Mesenchymal stem cell (in vitro differentiated cells and primary cell): Measurements from ENCODE around the gene PCMT1.
A peak's percentile ranks its signal among the peaks of the same experiment; 100 is the strongest.

Experiments
- DNase-seq: peaks from one replicate; pipeline ENCODE4 v3.0.0-alpha.2; 2013
- H2AFZ ChIP-seq: one replicate; pipeline ENCODE4 v1.6.1; 2013; ENCODE audit warnings: low read depth, mild to moderate bottlenecking, control low read depth, inconsistent platforms, low read length, moderate library complexity
- H2AK5ac ChIP-seq: 2 replicates; pipeline ENCODE4 v1.6.1; 2013; ENCODE audit warnings: low read length, moderate library complexity, mild to moderate bottlenecking, inconsistent platforms; ENCODE audit not compliant: severe bottlenecking
- H2BK120ac ChIP-seq: one replicate; pipeline ENCODE4 v1.6.1; 2013; ENCODE audit warnings: low read depth, mild to moderate bottlenecking, inconsistent platforms, low read length, moderate library complexity
- H2BK12ac ChIP-seq, 2 experiments: one replicate each; pipeline ENCODE4 v1.6.1; 2013; ENCODE audit warnings: inconsistent platforms in 2 of 2, low read length in 2 of 2, mild to moderate bottlenecking in 2 of 2, moderate library complexity in 2 of 2, control low read depth in 1 of 2
- H2BK15ac ChIP-seq: one replicate; pipeline ENCODE4 v1.6.1; 2013; ENCODE audit warnings: mild to moderate bottlenecking, low read depth, inconsistent platforms; ENCODE audit not compliant: poor library complexity, severe bottlenecking
- H2BK5ac ChIP-seq: 2 replicates; pipeline ENCODE4 v1.6.1; 2013; ENCODE audit warnings: low read depth, mild to moderate bottlenecking, low read length, control low read depth, inconsistent platforms; ENCODE audit not compliant: poor library complexity, severe bottlenecking
- H3K14ac ChIP-seq, 2 experiments: one replicate each; pipeline ENCODE4 v1.6.1; 2013; ENCODE audit warnings: inconsistent platforms in 2 of 2, low read length in 2 of 2, control low read depth in 1 of 2, mild to moderate bottlenecking in 1 of 2, moderate library complexity in 1 of 2
- H3K18ac ChIP-seq, 2 experiments: one replicate each; pipeline ENCODE4 v1.6.1; 2013; ENCODE audit warnings: inconsistent platforms in 2 of 2, low read length in 2 of 2, control low read depth in 1 of 2, low read depth in 1 of 2, mild to moderate bottlenecking in 1 of 2
- H3K23ac ChIP-seq, 2 experiments: one replicate each; pipeline ENCODE4 v1.6.1; 2013; ENCODE audit warnings: inconsistent platforms in 2 of 2, low read length in 2 of 2, mild to moderate bottlenecking in 2 of 2, moderate library complexity in 2 of 2, control low read depth in 1 of 2
- H3K27ac ChIP-seq: 2 replicates; pipeline ENCODE4 v1.5.1; 2013; ENCODE audit warnings: mild to moderate bottlenecking, moderate library complexity, low read length, control low read depth, inconsistent platforms; ENCODE audit not compliant: poor library complexity, severe bottlenecking
- H3K27me3 ChIP-seq, 2 experiments: 2 replicates each; pipeline versions ENCODE4 v1.6.1 to v1.7.0; 2013; ENCODE audit warnings: low read length in 2 of 2, mild to moderate bottlenecking in 2 of 2, moderate library complexity in 2 of 2, control low read depth in 1 of 2, inconsistent platforms in 1 of 2; ENCODE audit not compliant: control insufficient read depth in 1 of 2, insufficient read depth in 1 of 2
- H3K36me3 ChIP-seq, 2 experiments: 2 replicates each; pipeline versions ENCODE4 v1.6.1 to v1.7.0; 2013; ENCODE audit warnings: low read length in 2 of 2, control low read depth in 1 of 2, inconsistent platforms in 1 of 2, low read depth in 1 of 2, mild to moderate bottlenecking in 1 of 2; ENCODE audit not compliant: insufficient read depth in 2 of 2, control insufficient read depth in 1 of 2
- H3K4ac ChIP-seq, 2 experiments: one replicate each; pipeline ENCODE4 v1.6.1; 2013; ENCODE audit warnings: inconsistent platforms in 2 of 2, low read length in 2 of 2, mild to moderate bottlenecking in 2 of 2, moderate library complexity in 2 of 2, control low read depth in 1 of 2, low read depth in 1 of 2
- H3K4me1 ChIP-seq: 2 replicates; pipeline ENCODE4 v1.6.1; 2013; ENCODE audit warnings: low read depth, low read length, control low read depth; ENCODE audit not compliant: control insufficient read depth, insufficient read depth
- H3K4me2 ChIP-seq: 2 replicates; pipeline ENCODE4 v1.6.1; 2013; ENCODE audit warnings: low read length, mild to moderate bottlenecking, inconsistent platforms; ENCODE audit not compliant: poor library complexity, severe bottlenecking
- H3K4me3 ChIP-seq, 2 experiments: 2 replicates each; pipeline versions ENCODE4 v1.5.1 to v1.7.0; 2013; ENCODE audit warnings: low read length in 2 of 2, mild to moderate bottlenecking in 2 of 2, control low read depth in 1 of 2, low read depth in 1 of 2; ENCODE audit not compliant: insufficient read depth in 1 of 2
- H3K79me1 ChIP-seq: replicated peaks from 2 replicates; pipeline ENCODE4 v1.6.1; 2013; ENCODE audit warnings: mild to moderate bottlenecking, control low read depth, low read length, inconsistent platforms; ENCODE audit not compliant: poor library complexity, severe bottlenecking
- H3K9ac ChIP-seq: 2 replicates; pipeline ENCODE4 v1.7.0; 2013; ENCODE audit warnings: mild to moderate bottlenecking, low read length, moderate library complexity
- H3K9me3 ChIP-seq: 2 replicates; pipeline ENCODE4 v1.7.0; 2013; ENCODE audit warnings: mild to moderate bottlenecking, low read length; ENCODE audit not compliant: control insufficient read depth
- H4K8ac ChIP-seq: one replicate; pipeline ENCODE4 v1.6.1; 2013; ENCODE audit warnings: inconsistent platforms, mild to moderate bottlenecking, low read length, moderate library complexity
- H4K91ac ChIP-seq: one replicate; pipeline ENCODE4 v1.6.1; 2013; ENCODE audit warnings: mild to moderate bottlenecking, low read length, inconsistent platforms
- WGBS: methylation state at CpG from one replicate; pipeline ENCODE4 v1.1.7; 2013; ENCODE audit warnings: mixed read lengths; 5-methylcytosine and 5-hydroxymethylcytosine counted together

PCMT1 gene

GRCh38 chr6:149833651-149834050 lies 84.1 kb downstream of the PCMT1 start:
- Histone ChIP-seq H3K9ac (no peak overlapping the region), H3K79me1 (no peaks in the 10 kb centered on the region), H2BK5ac (no peak overlapping the region), H3K14ac (no peak overlapping the region), H2AFZ (no peak overlapping the region), H3K4me2 (no peak overlapping the region), H4K91ac (no peak overlapping the region), H3K36me3 (peaks cover 3 to 45% of the 10 kb centered on the region in 2 experiments), H3K27me3 (no peaks in the 10 kb centered on the region), H3K18ac (no peak overlapping the region), H2BK120ac (no peak overlapping the region), H3K4me3 (no peak overlapping the region), H3K4me1 (peaks cover 2% of the 10 kb centered on the region), H3K23ac (no peak overlapping the region), H2BK15ac (no peak overlapping the region), H2BK12ac (no peak overlapping the region), H3K27ac (no peak overlapping the region), H3K9me3 (no peaks in the 10 kb centered on the region), H3K4ac (peak overlapping the region in 1 of 2 experiments; percentile 9), H4K8ac (no peak overlapping the region), H2AK5ac (no peak overlapping the region)
- WGBS: 84% methylated on average over 3 of the region's 3 CpGs
- DNase-seq: no peak

DNA sequence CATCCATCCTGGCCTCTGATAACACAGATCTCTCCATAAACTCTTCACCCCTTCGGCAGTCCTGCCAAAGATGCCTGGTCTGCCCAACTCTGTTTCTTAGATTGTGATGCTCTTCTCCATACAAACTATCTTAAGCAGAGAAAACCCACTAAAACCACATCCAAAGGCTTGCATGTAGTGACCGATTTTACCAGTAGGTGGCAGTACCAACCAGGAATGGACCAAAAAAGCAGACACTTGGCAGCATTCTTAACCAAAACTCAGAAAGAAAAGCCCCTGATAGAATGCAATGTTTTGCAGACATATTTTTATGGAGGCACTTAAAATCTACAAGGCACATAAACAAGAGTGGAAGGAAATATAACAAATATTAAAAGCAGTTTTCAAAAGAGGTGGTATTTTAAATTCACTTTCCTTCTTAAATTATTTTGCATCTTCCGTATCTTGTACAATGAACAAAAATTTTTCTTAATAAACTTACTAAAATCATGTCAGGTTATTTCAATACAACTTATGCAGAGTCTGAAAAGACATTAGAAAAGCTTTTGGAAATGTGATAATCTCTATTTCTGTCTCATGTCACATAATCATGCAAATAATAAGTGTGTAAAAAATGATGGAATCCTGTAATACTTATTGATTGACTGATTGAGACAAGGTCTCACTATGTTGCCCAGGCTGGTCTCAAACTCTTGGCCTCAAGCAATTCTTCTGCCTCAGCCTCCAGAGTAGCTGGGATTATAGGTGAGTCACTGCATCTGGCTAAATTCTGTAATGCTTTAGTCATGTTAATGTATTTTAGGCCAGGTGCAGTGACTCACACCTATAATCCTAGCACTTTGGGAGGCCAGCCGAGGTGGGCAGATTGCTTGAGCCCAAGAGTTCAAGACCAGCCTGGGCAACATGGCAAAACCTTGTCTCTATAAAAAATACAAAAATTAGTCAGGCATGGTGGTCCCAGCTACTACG lies 85.3 kb downstream of the PCMT1 start:
- Histone ChIP-seq H3K79me1 (no peaks in the 10 kb centered on the region), H3K4ac (no peak overlapping the region), H3K9ac (no peak overlapping the region), H2BK15ac (no peak overlapping the region), H2BK120ac (no peak overlapping the region), H3K14ac (no peak overlapping the region), H2AK5ac (no peak overlapping the region), H3K27me3 (no peaks in the 10 kb centered on the region), H2BK5ac (no peak overlapping the region), H4K91ac (no peak overlapping the region), H3K23ac (no peak overlapping the region), H2BK12ac (no peak overlapping the region), H2AFZ (no peak overlapping the region), H3K4me3 (no peak overlapping the region), H3K4me2 (no peak overlapping the region), H4K8ac (no peak overlapping the region), H3K27ac (no peak overlapping the region), H3K9me3 (no peaks in the 10 kb centered on the region), H3K18ac (no peak overlapping the region), H3K36me3 (peaks cover 3 to 45% of the 10 kb centered on the region in 2 experiments), H3K4me1 (peaks cover 2% of the 10 kb centered on the region)
- peak; percentile 69 for DNase-seq
- 9% methylated on average over 3 of the region's 5 CpGs for WGBS

- Histone ChIP-seq H3K4ac (no peak overlapping the region), H2BK15ac (no peak overlapping the region), H2BK5ac (no peak overlapping the region), H4K8ac (peak overlapping the region; percentile 7), H3K36me3 (peaks cover 4 to 30% of the 10 kb centered on the region in 2 experiments), H3K9me3 (no peaks in the 10 kb centered on the region), H3K18ac (peak overlapping the region in 1 of 2 experiments; percentile 0), H3K27ac (no peak overlapping the region), H3K9ac (peak overlapping the region; percentile 40), H3K27me3 (no peaks in the 10 kb centered on the region), H2AFZ (no peak overlapping the region), H3K79me1 (peaks cover 4% of the 10 kb centered on the region), H3K4me1 (peaks cover 8% of the 10 kb centered on the region), H3K14ac (no peak overlapping the region), H3K23ac (no peak overlapping the region), H3K4me2 (no peak overlapping the region), H3K4me3 (no peak overlapping the region), H2BK12ac (no peak overlapping the region), H2BK120ac (no peak overlapping the region), H2AK5ac (no peak overlapping the region), H4K91ac (no peak overlapping the region)
- WGBS: 24% methylated on average over 7 of the region's 8 CpGs
- DNase-seq: peak; percentile 69
Observed at GRCh38 chr6:149840345-149841075, 91.0 kb downstream of the PCMT1 start.

DNA sequence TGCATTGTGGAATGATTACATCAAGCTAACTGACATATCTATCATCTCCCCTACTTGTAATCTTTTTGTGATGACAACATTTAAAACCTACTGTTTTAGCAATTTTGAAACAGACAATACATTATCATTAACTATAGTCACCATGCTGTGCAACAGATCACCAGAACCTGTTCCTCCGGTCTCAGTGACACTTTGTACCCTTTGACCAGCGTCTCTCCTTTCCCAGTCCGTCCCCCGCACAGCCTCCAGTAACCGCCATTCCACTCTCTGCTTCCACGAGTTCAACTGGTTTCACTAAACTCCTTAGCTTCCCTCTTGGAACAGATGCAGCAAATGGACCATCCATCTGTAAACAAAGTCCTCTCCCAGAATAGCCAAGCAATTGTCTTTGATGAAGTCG lies 92.8 kb downstream of the PCMT1 start:
- H3K4ac ChIP-seq: no peak overlapping the region
- no peak overlapping the region for H3K14ac ChIP-seq
- H3K23ac ChIP-seq: no peak overlapping the region
- no peak overlapping the region for H3K18ac ChIP-seq
- 96% methylated on average over 7 of the region's 7 CpGs for WGBS
- H3K9me3 ChIP-seq: no peaks in the 10 kb centered on the region
- H2AFZ ChIP-seq: no peak overlapping the region
- H2BK120ac ChIP-seq: no peak overlapping the region
- H3K9ac ChIP-seq: no peak overlapping the region
- H4K8ac ChIP-seq: no peak overlapping the region
- no peak overlapping the region for H3K4me2 ChIP-seq
- DNase-seq: no peak
- H3K79me1 ChIP-seq: peaks cover 4% of the 10 kb centered on the region
- H4K91ac ChIP-seq: no peak overlapping the region
- no peak overlapping the region for H2BK12ac ChIP-seq
- no peak overlapping the region for H2BK5ac ChIP-seq
- peaks cover 22% of the 10 kb centered on the region for H3K4me1 ChIP-seq
- peaks cover 4 to 17% of the 10 kb centered on the region in 2 experiments for H3K36me3 ChIP-seq
- no peak overlapping the region for H2BK15ac ChIP-seq
- H3K4me3 ChIP-seq: no peak overlapping the region
- no peak overlapping the region for H3K27ac ChIP-seq
- no peak overlapping the region for H2AK5ac ChIP-seq
- no peaks in the 10 kb centered on the region for H3K27me3 ChIP-seq
